Ovary (tissue), 3 donors: Measurements from ENCODE around the gene LIMS1.

Experiments used
- EP300 ChIP-seq: sonication (generic); formaldehyde crosslinking; IDR thresholded peaks from one replicate; pipeline ENCODE4 v1.6.1; 2017; ENCODE audit warnings: antibody characterized with exemption
- POLR2A ChIP-seq: fragments of 450-650 bp; IDR thresholded peaks from one replicate; pipeline ENCODE4 v1.6.1; 2017; ENCODE audit warnings: antibody characterized with exemption, mild to moderate bottlenecking, moderate library complexity
- TF ChIP-seq, protein P1 (sequence below), 3 donors: fragments of 450-650 bp in 2 of 3; fragments of 200-600 bp in 1 of 3; IDR thresholded peaks; one replicate each; pipeline versions ENCODE4 v1.5.1 to v1.8.0; 2016 to 2022; ENCODE audit warnings: antibody characterized with exemption in 3 of 3, mild to moderate bottlenecking in 1 of 3
- donor health status: DM: no; HTN: no; CAD: no.

GRCh38 chr2:108632332-108633160, 98.3 kb downstream of the LIMS1 start:
- TF ChIP-seq, protein P1, sequence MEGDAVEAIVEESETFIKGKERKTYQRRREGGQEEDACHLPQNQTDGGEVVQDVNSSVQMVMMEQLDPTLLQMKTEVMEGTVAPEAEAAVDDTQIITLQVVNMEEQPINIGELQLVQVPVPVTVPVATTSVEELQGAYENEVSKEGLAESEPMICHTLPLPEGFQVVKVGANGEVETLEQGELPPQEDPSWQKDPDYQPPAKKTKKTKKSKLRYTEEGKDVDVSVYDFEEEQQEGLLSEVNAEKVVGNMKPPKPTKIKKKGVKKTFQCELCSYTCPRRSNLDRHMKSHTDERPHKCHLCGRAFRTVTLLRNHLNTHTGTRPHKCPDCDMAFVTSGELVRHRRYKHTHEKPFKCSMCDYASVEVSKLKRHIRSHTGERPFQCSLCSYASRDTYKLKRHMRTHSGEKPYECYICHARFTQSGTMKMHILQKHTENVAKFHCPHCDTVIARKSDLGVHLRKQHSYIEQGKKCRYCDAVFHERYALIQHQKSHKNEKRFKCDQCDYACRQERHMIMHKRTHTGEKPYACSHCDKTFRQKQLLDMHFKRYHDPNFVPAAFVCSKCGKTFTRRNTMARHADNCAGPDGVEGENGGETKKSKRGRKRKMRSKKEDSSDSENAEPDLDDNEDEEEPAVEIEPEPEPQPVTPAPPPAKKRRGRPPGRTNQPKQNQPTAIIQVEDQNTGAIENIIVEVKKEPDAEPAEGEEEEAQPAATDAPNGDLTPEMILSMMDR (IDR thresholded peaks at IDR 0.05), result no peak
- TF ChIP-seq EP300, result no peak
- TF ChIP-seq POLR2A, result no peak
